HepG2 (cell line): ENCODE data around the gene IL17RB.

Source experiments
- CTCF ChIP-seq: sonication (generic); formaldehyde crosslinking; IDR thresholded peaks from 2 replicates; pipeline ENCODE4 v1.5.0; 2020; ENCODE audit warnings: mild to moderate bottlenecking, missing genetic modification reagents, moderate library complexity
- KLF9 ChIP-seq: IDR thresholded peaks from 2 replicates; pipeline ENCODE4 v1.6.1; 2016; ENCODE audit warnings: low read depth
- NR2F1 ChIP-seq, 2 experiments: fragments of 450-650 bp in 1 of 2; formaldehyde crosslinking in 1 of 2; IDR thresholded peaks; 2 replicates each; pipeline versions ENCODE4 v1.5.0 to v1.6.1; 2016 to 2020; ENCODE audit warnings: mild to moderate bottlenecking in 1 of 2, missing compliant biosample characterization in 1 of 2, missing genetic modification reagents in 1 of 2, moderate library complexity in 1 of 2
- POLR2AphosphoS5 ChIP-seq: IDR thresholded peaks from 2 replicates; pipeline ENCODE4 v1.6.1; 2012; ENCODE audit warnings: low read depth, low read length
- RAD21 ChIP-seq: fragments of 450-650 bp; formaldehyde crosslinking; IDR thresholded peaks from 2 replicates; pipeline ENCODE4 v1.5.0; 2020; ENCODE audit warnings: mild to moderate bottlenecking
- SKIL ChIP-seq: sonication (generic); formaldehyde crosslinking; IDR thresholded peaks from 2 replicates; pipeline ENCODE4 v1.8.0; 2022; ENCODE audit warnings: missing genetic modification reagents, mild to moderate bottlenecking, moderate library complexity, borderline replicate concordance
- TBL1XR1 ChIP-seq: fragments of 150-350 bp; IDR thresholded peaks from 2 replicates; pipeline ENCODE4 v1.6.1; 2014; ENCODE audit warnings: borderline replicate concordance, low read length; ENCODE audit not compliant: partially characterized antibody
- ZNF3 ChIP-seq: IDR thresholded peaks from 2 replicates; pipeline ENCODE4 v1.7.0; 2017; ENCODE audit warnings: inconsistent platforms
- ZNF615 ChIP-seq: sonication (generic); formaldehyde crosslinking; IDR thresholded peaks from 2 replicates; pipeline ENCODE4 v1.5.0; 2020; ENCODE audit warnings: mild to moderate bottlenecking, missing genetic modification reagents, borderline replicate concordance

- TF ChIP-seq RAD21 (CRISPR knock-in tag), result no peak
- TF ChIP-seq KLF9 (CRISPR knock-in tag), result no peak
- no peak for TF ChIP-seq TBL1XR1
- TF ChIP-seq ZNF3 (CRISPR knock-in tag), result no peak
- no peak for TF ChIP-seq NR2F1 (CRISPR knock-in tag; IDR thresholded peaks at IDR 0.05)
- TF ChIP-seq POLR2AphosphoS5, result peak; percentile 12; the same call in 1 of the 2 replicates
- no peak for TF ChIP-seq CTCF (CRISPR knock-in tag)
- TF ChIP-seq ZNF615 (CRISPR knock-in tag), result no peak
- TF ChIP-seq SKIL (CRISPR knock-in tag), result no peak
Measured at GRCh38 chr3:53815651-53816050, 30.7 kb upstream of the IL17RB start.
